NCI-H1930 (cell line): ENCODE results near the gene ADCY7.

ENCODE experiments used
- DNase-seq, 2 experiments: peaks; one replicate each; lab custom pipeline; 2025; lab: John Stamatoyannopoulos, UW

Gene ADCY7

GRCh38 chr16:50313596-50314478 is 47.5 kb downstream of the ADCY7 start:
- no peak for DNase-seq

GRCh38 chr16:50314665-50315064 is 48.3 kb downstream of the ADCY7 start:
- no peak for DNase-seq

GRCh38 chr16:50315346-50315997 is 49.1 kb downstream of the ADCY7 start:
- no peak for DNase-seq

- DNase-seq = no peak
Measured at GRCh38 chr16:50316102-50316847, 49.9 kb downstream of the ADCY7 start.

- DNase-seq = no peak
Measured at GRCh38 chr16:50316848-50317630, 50.7 kb downstream of the ADCY7 start.

- no peak for DNase-seq
Measured at GRCh38 chr16:50318796-50319578, 52.6 kb downstream of the ADCY7 start.

- no peak for DNase-seq
Measured at GRCh38 chr16:50320310-50320709, 54.0 kb downstream of the ADCY7 start.

GRCh38 chr16:50322333-50322732 is 56.0 kb downstream of the ADCY7 start:
- DNase-seq = no peak

- DNase-seq = no peak
Measured at GRCh38 chr16:50323335-50324011, 57.1 kb downstream of the ADCY7 start.

- DNase-seq = no peak
Measured at GRCh38 chr16:50324345-50324744, 58.0 kb downstream of the ADCY7 start.

GRCh38 chr16:50326264-50326663 is 59.9 kb downstream of the ADCY7 start:
- no peak for DNase-seq

GRCh38 chr16:50326835-50327465 is 60.6 kb downstream of the ADCY7 start:
- DNase-seq = no peak

- DNase-seq = no peak
Measured at GRCh38 chr16:50329446-50330189, 63.3 kb downstream of the ADCY7 start.

GRCh38 chr16:50331570-50331969 is 65.2 kb downstream of the ADCY7 start:
- DNase-seq = no peak

GRCh38 chr16:50332599-50332998 is 66.2 kb downstream of the ADCY7 start:
- DNase-seq = no peak

- DNase-seq = no peak
Measured at GRCh38 chr16:50334106-50334975, 68.0 kb downstream of the ADCY7 start.

GRCh38 chr16:50335196-50335958 is 69.0 kb downstream of the ADCY7 start:
- no peak for DNase-seq

GRCh38 chr16:50336884-50337283 is 70.5 kb downstream of the ADCY7 start:
- DNase-seq = no peak
